HepG2 (cell line): ENCODE results near the gene EFNA2. TPM values are rescaled to one million over a fixed set of nuclear protein-coding genes. Genes with fewer than 3 reads are reported as not detected.

Experiments
- AGO1 ChIP-seq: fragments of 200-400 bp; formaldehyde crosslinking; IDR thresholded peaks from 2 replicates; pipeline ENCODE4 v1.6.1; 2017; ENCODE audit warnings: mild to moderate bottlenecking, low read depth, low read length, moderate library complexity; ENCODE audit not compliant: poor library complexity, severe bottlenecking
- AKAP8 ChIP-seq: sonication (generic); formaldehyde crosslinking; IDR thresholded peaks from 2 replicates; pipeline ENCODE4 v1.5.1; 2020; ENCODE audit warnings: mild to moderate bottlenecking, missing genetic modification reagents
- FOSL2 ChIP-seq: sonication (generic); formaldehyde crosslinking; IDR thresholded peaks from 2 replicates; pipeline ENCODE4 v1.4.0; 2020; ENCODE audit warnings: missing genetic modification reagents
- FOXK2 ChIP-seq: fragments of 450-650 bp; IDR thresholded peaks from 2 replicates; pipeline ENCODE4 v1.6.1; 2016
- GABPB1 ChIP-seq: IDR thresholded peaks from 2 replicates; pipeline ENCODE4 v1.6.1; 2016; ENCODE audit warnings: mild to moderate bottlenecking, missing genetic modification reagents, moderate library complexity, missing compliant biosample characterization
- GLMP ChIP-seq: sonication (generic); formaldehyde crosslinking; IDR thresholded peaks from 2 replicates; pipeline ENCODE4 v1.9.0; 2021; ENCODE audit warnings: missing genetic modification reagents, mild to moderate bottlenecking, borderline replicate concordance
- JUND ChIP-seq: sonication (generic); formaldehyde crosslinking; IDR thresholded peaks from 2 replicates; pipeline ENCODE4 v1.8.0; 2022; ENCODE audit warnings: mild to moderate bottlenecking, missing genetic modification reagents
- MTA3 ChIP-seq: sonication (generic); formaldehyde crosslinking; IDR thresholded peaks from 2 replicates; pipeline ENCODE4 v1.4.0; 2020; ENCODE audit warnings: missing genetic modification reagents
- MTF1 ChIP-seq: sonication (generic); formaldehyde crosslinking; IDR thresholded peaks from 2 replicates; pipeline ENCODE4 v1.5.0; 2020; ENCODE audit warnings: missing genetic modification reagents
- NONO ChIP-seq, 2 experiments: fragments of 450-650 bp in 1 of 2; sonication (generic) in 1 of 2; formaldehyde crosslinking in 1 of 2; IDR thresholded peaks in 1 of 2; conservative IDR thresholded peaks in 1 of 2; 2 replicates each; pipeline versions ENCODE4 v1.6.1 to v1.8.0; 2017 to 2022; ENCODE audit warnings: mild to moderate bottlenecking in 1 of 2, missing genetic modification reagents in 1 of 2, moderate library complexity in 1 of 2
- NR2F6 ChIP-seq, 2 experiments: IDR thresholded peaks; 2 replicates each; pipeline ENCODE4 v1.6.1; 2016; ENCODE audit warnings: antibody characterized with exemption in 1 of 2, mild to moderate bottlenecking in 1 of 2
- REPIN1 ChIP-seq: sonication (generic); formaldehyde crosslinking; IDR thresholded peaks from 2 replicates; pipeline ENCODE4 v1.8.0; 2022; ENCODE audit warnings: missing genetic modification reagents, low read depth, mild to moderate bottlenecking, borderline replicate concordance
- SIX4 ChIP-seq: sonication (generic); formaldehyde crosslinking; IDR thresholded peaks from 2 replicates; pipeline ENCODE4 v1.4.0; 2020; ENCODE audit warnings: missing genetic modification reagents
- SMC3 ChIP-seq: IDR thresholded peaks from 2 replicates; pipeline ENCODE4 v1.6.1; 2011; ENCODE audit warnings: low read length, improper control_type of control experiment
- SP2 ChIP-seq: sonication (generic); formaldehyde crosslinking; IDR thresholded peaks from 2 replicates; pipeline ENCODE4 v1.5.1; 2020; ENCODE audit warnings: mild to moderate bottlenecking, missing genetic modification reagents
- SP4 ChIP-seq: sonication (generic); formaldehyde crosslinking; IDR thresholded peaks from 2 replicates; pipeline ENCODE4 v1.8.1; 2023; ENCODE audit warnings: mild to moderate bottlenecking, missing genetic modification reagents
- SRSF4 ChIP-seq: fragments of 200-400 bp; formaldehyde crosslinking; IDR thresholded peaks from one replicate; pipeline ENCODE4 v1.6.1; 2018; ENCODE audit warnings: mild to moderate bottlenecking, low read depth, low read length, moderate library complexity; ENCODE audit not compliant: poor library complexity, severe bottlenecking
- TBP ChIP-seq: sonication (generic); formaldehyde crosslinking; IDR thresholded peaks from 2 replicates; pipeline ENCODE4 v1.5.0; 2020; ENCODE audit warnings: missing genetic modification reagents
- THRA ChIP-seq: sonication (generic); formaldehyde crosslinking; IDR thresholded peaks from 2 replicates; pipeline ENCODE4 v1.4.0; 2020; ENCODE audit warnings: missing genetic modification reagents, borderline replicate concordance
- ZBTB3 ChIP-seq: sonication (generic); formaldehyde crosslinking; IDR thresholded peaks from 2 replicates; pipeline ENCODE4 v1.4.0; 2020; ENCODE audit warnings: low read depth, mild to moderate bottlenecking, moderate library complexity, missing genetic modification reagents, borderline replicate concordance
- ZBTB7B ChIP-seq: sonication (generic); formaldehyde crosslinking; IDR thresholded peaks from 2 replicates; pipeline ENCODE4 v1.4.0; 2020; ENCODE audit warnings: missing genetic modification reagents
- ZNF205 ChIP-seq: IDR thresholded peaks from 2 replicates; pipeline ENCODE4 v1.6.1; 2018; ENCODE audit warnings: missing biosample characterization, missing genetic modification reagents
- ZNF274 ChIP-seq: sonication (generic); formaldehyde crosslinking; IDR thresholded peaks from 2 replicates; pipeline ENCODE4 v1.5.1; 2020; ENCODE audit warnings: mild to moderate bottlenecking, missing genetic modification reagents
- ZNF530 ChIP-seq: sonication (generic); formaldehyde crosslinking; IDR thresholded peaks from 2 replicates; pipeline ENCODE4 v1.5.0; 2020; ENCODE audit warnings: low read depth, mild to moderate bottlenecking, missing genetic modification reagents
- ZNF614 ChIP-seq: IDR thresholded peaks from 2 replicates; pipeline ENCODE4 v1.6.1; 2018; ENCODE audit warnings: missing biosample characterization, missing genetic modification reagents, inconsistent platforms, borderline replicate concordance
- ZNF660 ChIP-seq: sonication (generic); formaldehyde crosslinking; IDR thresholded peaks from 2 replicates; pipeline ENCODE4 v1.5.1; 2020; ENCODE audit warnings: mild to moderate bottlenecking, low read depth, missing genetic modification reagents, borderline replicate concordance
- ZNF770 ChIP-seq: sonication (generic); formaldehyde crosslinking; IDR thresholded peaks from 2 replicates; pipeline ENCODE4 v1.5.0; 2020; ENCODE audit warnings: mild to moderate bottlenecking, missing genetic modification reagents
- polyA plus RNA-seq, 8 experiments: library from polyadenylated mRNA; depleted of rRNA in 3 of 8; stranded (reverse) in 7 of 8; unstranded in 1 of 8; fragments of >200 nt; fragmentation: Illumina TruSeq in 4 of 8; extraction: Trizol in 4 of 8; gene quantifications; 2 replicates each; pipeline versions ENCODE4 v1.2.1 to v1.2.3, GENCODE V29; 2011 to 2016; ENCODE audit warnings: low read depth in 4 of 8, missing spikeins in 1 of 8, mixed read lengths in 1 of 8; ENCODE audit not compliant: insufficient read depth in 1 of 8
- total RNA-seq, 5 experiments: library from RNA; depleted of rRNA; stranded (reverse); fragments of >200 nt; fragmentation: Illumina TruSeq; extraction: Trizol; gene quantifications; 2 replicates each; pipeline ENCODE4 v1.2.3, GENCODE V29; 2016; ENCODE audit warnings: low read depth in 1 of 5

EFNA2 gene
- total and polyA plus RNA-seq, 2 of the 13 experiments (the other 11 are each of a cell fraction or from before 2014, with no cell fraction given), result 6.0 to 9.9 TPM

- no peak for TF ChIP-seq ZBTB3 (CRISPR knock-in tag)
- TF ChIP-seq ZNF660, result no peak
- TF ChIP-seq SRSF4, result peak; percentile 26
- TF ChIP-seq SMC3, result no peak
- TF ChIP-seq SIX4 (CRISPR knock-in tag), result no peak
- no peak for TF ChIP-seq AGO1
- TF ChIP-seq REPIN1, result no peak
- TF ChIP-seq MTF1 (CRISPR knock-in tag), result no peak
- no peak for TF ChIP-seq TBP
- TF ChIP-seq NONO (IDR thresholded peaks at IDR 0.05), result no peak
- no peak for TF ChIP-seq NONO (CRISPR knock-in tag; conservative IDR thresholded peaks at IDR 0.05)
- peak; percentile 37; the same call in 1 of the 2 replicates for TF ChIP-seq FOSL2 (CRISPR knock-in tag)
- TF ChIP-seq ZBTB7B (CRISPR knock-in tag), result 0 out of 2 replicates have a peak, but pooled peaks have one; percentile 32
- TF ChIP-seq THRA (CRISPR knock-in tag), result peak; percentile 27; the same call in 1 of the 2 replicates
- TF ChIP-seq MTA3 (CRISPR knock-in tag), result no peak
- TF ChIP-seq ZNF205, result no peak
- TF ChIP-seq ZNF530 (CRISPR knock-in tag), result no peak
- no peak for TF ChIP-seq FOXK2
- no peak for TF ChIP-seq JUND (CRISPR knock-in tag)
- TF ChIP-seq AKAP8, result no peak
- TF ChIP-seq GABPB1 (CRISPR knock-in tag), result peak; percentile 28; the same call in 1 of the 2 replicates
- no peak for TF ChIP-seq NR2F6 (IDR thresholded peaks at IDR 0.05)
- no peak for TF ChIP-seq NR2F6 (CRISPR knock-in tag; IDR thresholded peaks at IDR 0.05)
- TF ChIP-seq GLMP (CRISPR knock-in tag), result no peak
- TF ChIP-seq SP4 (CRISPR knock-in tag), result no peak
- TF ChIP-seq SP2 (CRISPR knock-in tag), result no peak
- no peak for TF ChIP-seq ZNF614
- TF ChIP-seq ZNF274, result no peak
- 0 out of 2 replicates have a peak, but pooled peaks have one; percentile 19 for TF ChIP-seq ZNF770
Measured at GRCh38 chr19:1250437-1251260, 35.0 kb upstream of the EFNA2 start (continued).
